Measurements from ENCODE around the gene GTF2H1.

DNA sequence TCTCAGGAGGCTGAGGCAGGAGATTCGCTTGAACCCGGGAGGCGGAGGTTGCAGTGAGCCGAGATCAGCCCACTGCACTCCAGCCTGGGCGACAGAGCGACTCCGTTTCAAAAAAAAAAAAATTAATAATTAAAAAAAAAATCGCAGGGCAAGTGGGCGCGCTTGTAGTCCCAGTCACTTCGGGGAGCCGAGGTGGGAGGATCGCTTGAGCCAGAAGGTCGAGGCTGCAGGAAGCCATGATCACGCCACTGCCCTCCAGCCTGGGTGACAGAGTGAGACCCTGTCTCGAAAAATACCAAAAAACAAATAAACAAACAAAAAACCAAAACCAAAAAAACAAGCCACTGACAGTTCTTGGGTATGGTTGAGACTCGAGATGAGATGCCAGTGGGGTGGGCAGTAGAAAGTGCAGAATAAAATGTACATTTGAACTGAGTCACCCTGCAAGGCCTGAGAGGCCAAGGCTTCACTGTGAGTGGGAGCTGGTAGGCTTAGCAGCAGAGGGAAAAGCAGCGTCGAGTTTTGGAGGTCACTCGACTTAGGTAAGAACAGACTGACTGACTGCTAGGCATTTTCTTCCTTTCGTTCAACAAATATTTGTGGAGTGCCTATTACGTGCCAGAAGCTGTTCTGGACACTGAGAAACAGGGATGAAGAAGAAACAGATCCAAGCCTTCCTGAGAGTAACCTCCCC is 71.4 kb downstream of the GTF2H1 start:
- TF ChIP-seq, protein P1, sequence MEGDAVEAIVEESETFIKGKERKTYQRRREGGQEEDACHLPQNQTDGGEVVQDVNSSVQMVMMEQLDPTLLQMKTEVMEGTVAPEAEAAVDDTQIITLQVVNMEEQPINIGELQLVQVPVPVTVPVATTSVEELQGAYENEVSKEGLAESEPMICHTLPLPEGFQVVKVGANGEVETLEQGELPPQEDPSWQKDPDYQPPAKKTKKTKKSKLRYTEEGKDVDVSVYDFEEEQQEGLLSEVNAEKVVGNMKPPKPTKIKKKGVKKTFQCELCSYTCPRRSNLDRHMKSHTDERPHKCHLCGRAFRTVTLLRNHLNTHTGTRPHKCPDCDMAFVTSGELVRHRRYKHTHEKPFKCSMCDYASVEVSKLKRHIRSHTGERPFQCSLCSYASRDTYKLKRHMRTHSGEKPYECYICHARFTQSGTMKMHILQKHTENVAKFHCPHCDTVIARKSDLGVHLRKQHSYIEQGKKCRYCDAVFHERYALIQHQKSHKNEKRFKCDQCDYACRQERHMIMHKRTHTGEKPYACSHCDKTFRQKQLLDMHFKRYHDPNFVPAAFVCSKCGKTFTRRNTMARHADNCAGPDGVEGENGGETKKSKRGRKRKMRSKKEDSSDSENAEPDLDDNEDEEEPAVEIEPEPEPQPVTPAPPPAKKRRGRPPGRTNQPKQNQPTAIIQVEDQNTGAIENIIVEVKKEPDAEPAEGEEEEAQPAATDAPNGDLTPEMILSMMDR (conservative IDR thresholded peaks at IDR 0.05; ENCODE audit: low read length), result no peak
- no peak for TF ChIP-seq EZH2phosphoT487 (IDR thresholded peaks at IDR 0.05; ENCODE audit: borderline replicate concordance)
